GDM1 (cell line): ENCODE data around the gene NDUFB8.
"Not testable (repeated sequence)": the region's sequence is repeated elsewhere in the genome, so short reads cannot be mapped to it uniquely, and the experiment has no call there.

Source experiments
- DNase-seq: peaks from one replicate; lab custom pipeline; 2025; lab: John Stamatoyannopoulos, UW

Gene NDUFB8

DNA sequence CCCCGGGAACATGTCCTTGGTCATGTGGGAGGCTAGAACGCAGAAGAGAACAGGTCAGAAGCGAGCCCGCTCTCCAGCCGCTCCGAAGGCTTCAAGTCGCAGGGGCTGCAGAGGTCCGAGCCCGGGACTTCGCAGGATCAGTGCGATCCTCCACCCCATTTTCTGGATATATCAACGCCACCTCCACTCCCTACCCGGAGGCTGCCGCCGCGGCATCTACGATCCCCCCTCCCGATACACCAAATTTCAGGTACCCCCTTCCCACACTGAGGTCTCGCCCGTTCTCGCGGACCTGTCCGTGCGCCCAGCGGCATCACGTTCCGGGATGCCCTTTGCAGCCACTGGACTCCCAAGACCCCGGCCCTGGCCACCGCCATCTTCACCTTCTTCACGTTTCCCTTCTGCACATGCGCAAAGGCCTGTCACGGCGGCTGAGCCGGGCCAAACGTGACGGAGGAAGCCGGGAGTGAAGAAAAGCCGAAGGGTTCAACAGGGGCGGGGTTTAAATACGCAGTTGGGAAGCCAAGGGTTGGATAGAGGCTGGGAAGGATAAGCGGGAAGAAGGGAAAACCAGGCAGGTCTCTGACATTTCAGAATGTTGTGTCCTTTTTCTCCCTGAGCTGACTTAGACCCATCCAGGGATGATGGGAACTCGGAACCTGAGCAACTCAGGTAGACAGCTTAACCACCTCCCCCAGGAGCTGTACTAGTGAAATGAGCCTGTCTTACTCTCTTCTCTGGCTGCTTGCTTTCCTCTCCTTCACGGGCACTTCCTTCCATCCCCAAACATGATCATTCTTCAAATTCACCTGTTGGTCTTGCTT is at the start of gene NDUFB8:
NDUFB8 (minus strand) TSS at position 397 of the 824 bp plus-strand sequence; CDS start at position 377, 20 bp downstream.
- DNase-seq = peak; percentile 76

- no peak for DNase-seq
Measured at GRCh38 chr10:100576282-100576635, 46.6 kb upstream of the NDUFB8 start.

DNA sequence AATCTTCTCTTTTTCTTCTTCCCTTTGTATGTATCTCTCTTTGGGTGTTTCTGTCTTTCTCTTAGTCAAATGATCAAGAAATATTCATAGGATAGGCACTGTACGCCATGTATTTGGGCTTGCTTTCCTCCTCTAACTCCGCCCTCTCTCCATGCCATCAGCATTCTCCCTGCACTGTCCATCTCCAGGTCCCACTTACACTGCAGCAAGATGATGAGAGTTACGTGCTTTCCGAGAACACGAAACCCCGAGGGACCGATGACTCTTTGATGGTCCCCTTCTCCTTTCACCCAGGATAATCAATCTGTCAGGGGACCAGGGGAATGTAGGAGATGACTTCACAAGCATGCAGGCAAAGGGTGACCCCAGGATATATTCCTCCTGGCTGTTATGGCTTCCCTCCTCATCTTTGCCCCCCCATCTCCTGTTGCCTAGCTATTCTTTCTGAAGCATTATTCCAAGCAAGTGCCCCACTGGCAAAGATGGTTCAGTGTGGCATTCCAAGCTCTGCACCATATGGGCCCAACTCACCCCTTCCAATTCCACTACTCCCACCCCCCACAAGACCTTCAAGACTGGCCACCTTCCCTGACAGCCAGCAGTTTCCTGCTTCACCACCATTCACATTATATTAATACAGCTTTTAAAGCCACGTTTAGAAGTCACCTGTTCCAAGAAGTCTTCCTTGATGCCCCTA is 46.1 kb upstream of the NDUFB8 start:
- no peak for DNase-seq

GRCh38 chr10:100575146-100575545 is 45.5 kb upstream of the NDUFB8 start:
- DNase-seq = not testable (repeated sequence)

GRCh38 chr10:100571084-100571856 is 41.6 kb upstream of the NDUFB8 start:
- DNase-seq = no peak

- DNase-seq = no peak
Measured at GRCh38 chr10:100570506-100570905, 40.8 kb upstream of the NDUFB8 start.

- no peak for DNase-seq
Measured at GRCh38 chr10:100569687-100570481, 40.2 kb upstream of the NDUFB8 start.

DNA sequence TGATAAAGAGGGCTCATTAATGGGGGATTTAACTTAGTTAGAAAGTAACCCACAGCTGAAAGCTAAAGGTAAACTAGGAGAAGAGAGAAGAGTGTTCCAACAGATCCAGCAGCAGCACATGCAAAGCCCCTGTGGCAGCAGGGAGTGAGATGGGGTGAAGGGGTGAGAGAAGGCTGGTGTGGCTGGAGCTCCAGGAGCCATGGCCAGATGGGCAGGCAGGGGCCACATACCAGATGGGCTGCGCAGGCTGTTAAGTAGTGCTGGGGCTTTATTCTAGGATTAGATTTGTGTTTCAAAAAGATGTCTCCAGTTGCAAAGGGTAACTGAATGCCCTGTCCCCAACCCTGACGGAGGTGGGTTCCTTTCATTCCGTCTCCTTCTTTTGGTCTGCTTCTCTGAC is 39.2 kb upstream of the NDUFB8 start:
- no peak for DNase-seq

DNA sequence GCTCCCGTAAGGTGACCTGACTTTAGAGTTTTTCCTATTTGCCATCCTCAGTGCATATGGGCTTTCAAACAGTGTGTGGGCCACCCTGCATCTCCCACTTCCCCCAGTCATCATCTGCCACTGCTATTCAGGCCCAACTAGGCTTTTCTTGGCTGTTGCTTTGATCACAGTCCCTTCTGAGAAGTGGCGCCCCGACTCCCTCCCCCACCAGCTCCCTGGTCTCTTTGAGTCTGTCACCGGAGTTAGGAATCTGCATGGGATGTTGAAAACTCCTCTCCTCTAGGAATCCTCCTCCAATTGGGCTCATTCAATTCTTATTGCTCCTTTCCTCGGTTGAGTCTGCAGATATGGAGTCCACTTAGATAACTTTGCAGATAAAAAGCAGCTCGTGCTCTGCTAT is 38.2 kb upstream of the NDUFB8 start:
- DNase-seq = no peak

DNA sequence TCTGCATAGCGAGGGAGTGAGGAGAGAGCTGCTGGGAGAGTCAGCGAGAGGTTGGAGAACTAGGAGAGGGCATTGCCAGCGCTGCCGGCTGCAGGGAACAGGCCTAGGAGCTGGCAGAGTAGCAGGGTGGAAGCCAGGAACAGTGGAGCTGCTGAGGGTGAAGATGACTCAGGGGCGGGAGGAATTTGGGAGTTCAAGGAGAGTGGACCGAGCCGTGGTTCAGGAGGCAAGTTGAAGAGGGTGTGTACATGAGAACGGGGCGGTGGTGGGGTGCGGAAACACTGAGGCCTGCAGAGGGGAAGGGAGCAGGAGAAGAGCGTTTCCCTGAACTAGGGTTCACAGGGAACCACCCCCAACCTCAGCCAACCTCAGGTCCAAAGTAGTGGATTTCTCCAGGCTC is 37.6 kb upstream of the NDUFB8 start:
- no peak for DNase-seq

DNA sequence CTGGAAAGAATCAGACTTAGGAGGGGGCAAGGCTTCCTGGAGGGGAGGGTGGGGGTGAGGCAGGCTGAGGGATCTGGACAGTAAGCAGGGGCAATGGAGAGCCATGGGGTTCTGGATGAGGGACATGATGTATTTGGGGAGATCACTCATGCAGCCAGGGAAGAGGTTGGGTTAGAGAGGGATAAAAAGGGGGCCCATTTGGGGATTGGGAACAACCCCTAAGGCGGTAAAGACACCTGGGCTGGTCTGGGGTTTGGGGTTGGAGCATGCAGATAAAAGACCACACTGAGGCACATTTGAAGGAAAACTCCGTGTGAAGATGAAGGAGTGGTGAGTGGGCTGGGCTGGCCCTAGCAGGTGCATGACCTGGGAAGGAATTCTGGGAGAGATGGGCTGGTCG is 36.9 kb upstream of the NDUFB8 start:
- no peak for DNase-seq

- DNase-seq = no peak
Measured at GRCh38 chr10:100565206-100565985, 35.7 kb upstream of the NDUFB8 start.

DNA sequence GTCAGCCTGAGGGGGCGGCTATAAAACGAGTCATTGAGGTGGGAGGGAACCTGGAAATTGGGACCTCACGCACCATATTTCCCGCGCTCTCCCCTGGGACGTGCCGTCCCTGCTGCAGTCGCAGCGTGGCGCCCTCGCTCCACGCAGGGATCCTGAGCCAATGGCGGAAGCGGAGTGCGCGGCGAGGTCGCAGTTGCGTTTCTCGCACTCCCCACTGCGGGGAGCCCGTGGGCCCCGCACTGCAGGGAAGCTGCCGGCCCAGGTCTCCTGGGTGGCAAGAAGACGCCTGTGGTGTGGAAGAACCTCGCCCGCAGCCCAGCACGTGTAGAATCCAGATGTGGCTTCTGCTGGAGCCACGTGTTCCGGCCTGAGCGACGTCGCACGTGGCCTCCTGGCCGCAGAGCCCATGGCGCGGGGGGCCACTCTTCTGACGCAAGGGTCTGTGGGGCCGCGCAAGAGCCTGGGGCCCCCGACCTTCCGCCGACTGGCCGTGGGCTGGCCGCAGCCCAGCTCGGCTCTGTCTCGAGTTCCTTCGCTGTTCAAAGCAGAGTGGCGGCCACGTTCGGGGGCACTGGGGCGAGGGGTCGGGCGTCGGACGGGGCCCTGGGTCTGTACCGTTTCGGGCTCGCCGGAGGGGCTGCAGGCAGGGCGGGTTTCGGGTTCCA is 32.5 kb upstream of the NDUFB8 start:
- DNase-seq = peak; percentile 5

GRCh38 chr10:100561005-100561404 is 31.3 kb upstream of the NDUFB8 start:
- no peak for DNase-seq

DNA sequence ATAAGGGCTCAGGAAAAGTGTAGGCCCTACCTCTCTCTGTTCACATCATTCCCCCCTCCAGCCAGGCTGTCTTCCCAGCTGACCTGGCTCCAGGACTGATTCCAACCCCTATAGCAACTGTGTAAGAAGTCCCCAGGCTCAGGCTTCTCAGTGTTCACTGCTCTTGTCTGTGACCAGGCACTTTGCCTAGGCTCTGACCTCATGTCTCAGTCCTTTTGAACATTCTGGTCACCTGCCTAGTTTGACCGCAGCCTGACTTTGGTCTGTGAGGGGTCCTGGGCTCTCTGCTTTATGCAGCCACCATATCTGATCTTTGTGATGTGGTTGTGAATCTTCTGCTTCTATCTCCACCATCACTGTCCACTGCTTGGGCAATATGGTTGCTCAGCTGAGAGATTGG is 30.6 kb upstream of the NDUFB8 start:
- DNase-seq = no peak

GRCh38 chr10:100554902-100555301 is 25.2 kb upstream of the NDUFB8 start:
- no peak for DNase-seq

DNA sequence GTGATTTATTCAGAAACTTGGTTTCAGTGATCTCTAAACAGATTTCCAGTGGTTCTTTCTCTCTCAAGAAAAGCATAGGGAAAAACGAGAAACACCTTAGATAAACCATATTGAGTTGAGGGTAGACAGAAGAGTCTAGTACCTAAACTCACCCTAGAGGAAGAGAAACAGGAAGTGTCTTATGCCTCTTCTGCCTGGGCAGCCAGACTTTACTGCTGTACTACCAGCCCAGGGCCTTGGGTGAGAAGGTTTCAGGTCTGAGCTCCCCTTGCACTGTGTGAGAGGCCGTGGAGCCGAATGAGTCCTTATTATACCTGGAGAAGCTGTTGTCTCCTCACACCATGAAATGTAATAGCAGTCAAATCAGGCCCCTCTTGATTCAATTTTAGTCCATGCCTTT is 24.3 kb upstream of the NDUFB8 start:
- no peak for DNase-seq

DNA sequence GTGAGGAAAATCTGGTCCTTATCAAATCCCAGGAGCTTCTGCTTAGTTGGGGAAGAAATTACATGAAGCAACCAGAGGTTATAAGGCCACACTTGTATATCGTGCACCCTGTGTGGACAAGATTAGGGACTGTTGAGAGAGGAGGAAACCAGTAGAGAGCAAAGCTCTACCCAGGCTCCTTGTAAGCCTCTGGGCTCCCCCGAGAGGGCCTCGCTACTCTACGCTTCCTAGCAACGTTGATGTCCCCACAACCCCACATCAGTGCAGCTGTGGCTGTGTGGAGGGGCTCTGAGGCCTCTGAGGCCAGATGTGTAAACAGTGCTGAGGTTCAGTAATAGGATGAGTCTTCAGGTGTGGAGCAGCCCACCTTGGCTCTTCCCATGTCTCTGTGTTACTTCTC is 22.1 kb upstream of the NDUFB8 start:
- no peak for DNase-seq

DNA sequence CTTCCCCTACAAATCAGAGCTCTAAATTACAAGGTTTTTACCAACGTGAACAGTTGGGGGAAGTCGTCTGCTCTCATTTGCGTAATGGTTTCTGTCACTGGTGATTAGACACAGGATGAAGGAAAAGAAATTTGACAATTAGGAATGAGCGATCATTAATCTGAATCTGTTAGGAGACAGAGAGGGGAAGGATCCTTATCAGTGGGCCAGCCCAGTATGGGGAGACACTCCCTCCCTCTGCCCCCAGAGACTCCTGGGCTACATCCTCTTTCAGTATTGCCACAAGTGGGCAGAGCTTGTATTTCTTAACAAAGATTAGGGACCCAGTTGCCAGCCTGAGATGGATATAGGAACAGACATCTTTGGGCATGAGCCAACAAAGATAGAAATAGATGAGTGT is 21.5 kb upstream of the NDUFB8 start:
- no peak for DNase-seq

- no peak for DNase-seq
Measured at GRCh38 chr10:100544950-100545349, 15.3 kb upstream of the NDUFB8 start.

DNA sequence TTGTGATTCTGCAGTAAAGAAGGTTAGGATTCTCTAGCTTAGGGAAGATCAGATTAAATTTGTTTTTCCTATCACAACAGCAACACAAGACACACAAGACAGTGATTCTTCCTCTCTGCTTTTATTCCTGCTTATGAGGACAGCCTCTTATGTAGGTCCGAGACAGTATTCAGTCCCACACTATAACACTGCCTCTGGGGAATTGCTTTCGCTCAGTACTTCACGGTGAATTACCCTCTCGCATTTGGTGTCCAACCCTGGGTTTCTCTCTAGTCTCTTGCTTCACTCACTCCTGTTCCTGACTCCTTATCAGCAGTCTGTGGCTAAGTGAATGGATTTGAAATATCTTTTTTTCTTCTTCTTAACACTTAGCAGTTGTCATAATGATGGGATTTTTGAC is 7.8 kb upstream of the NDUFB8 start:
- DNase-seq = no peak
